ENCODE data around the gene MYL5.

- TF ChIP-seq POLR2AphosphoS5 (IDR thresholded peaks at IDR 0.05; ENCODE audit: low read depth, low read length) (no peak), POLR2A (IDR thresholded peaks at IDR 0.05; ENCODE audit: low read depth, low read length) (no peak), TAF1 (IDR thresholded peaks at IDR 0.05; ENCODE audit: borderline replicate concordance, low read depth, low read length) (no peak)
Observed at GRCh38 chr4:683982-684622, 9.8 kb downstream of the MYL5 start.

Measured in GM12892 (cell line).